Activated CD8-positive, alpha-beta T cell treated with anti-CD3 and anti-CD28 coated beads for 36 hours (primary cell): ENCODE measurements around the gene KLHL17. TPM values are rescaled to one million over a fixed set of nuclear protein-coding genes. Genes with fewer than 3 reads are reported as not detected.
"Not testable (repeated sequence)": the region's sequence is repeated elsewhere in the genome, so short reads cannot be mapped to it uniquely, and the experiment has no call there.

ENCODE experiments used
- ATAC-seq: fragments of 200-7000 bp; cut with Tn5 transposase; one replicate; pipeline ENCODE4 v1.10.0; 2021; ENCODE audit warnings: mild to moderate bottlenecking, moderate library complexity
- CTCF ChIA-PET: fragments of 350-600 bp; sonication (Branson Sonifier 250); formaldehyde crosslinking; loops from one replicate; lab custom pipeline; 2021; ENCODE audit warnings: antibody characterized with exemption; lab: Charles Lee
- POLR2A ChIA-PET: fragments of 350-600 bp; sonication (Branson Sonifier 250); formaldehyde crosslinking; loops from one replicate; lab custom pipeline; 2021; ENCODE audit warnings: antibody characterized with exemption; lab: Charles Lee
- DNase-seq: peaks from one replicate; pipeline ENCODE4 v3.0.0-alpha.2; 2020
- H3K27ac Mint-ChIP-seq: one replicate; pipeline ENCODE4 v1.8.0; 2021; ENCODE audit warnings: mild to moderate bottlenecking, mixed read lengths
- H3K27me3 Mint-ChIP-seq: one replicate; pipeline ENCODE4 v1.8.0; 2021; ENCODE audit warnings: mixed read lengths
- H3K36me3 Mint-ChIP-seq: one replicate; pipeline ENCODE4 v1.8.0; 2021; ENCODE audit warnings: low read depth, mixed read lengths
- H3K4me1 Mint-ChIP-seq: one replicate; pipeline ENCODE4 v1.8.0; 2021; ENCODE audit warnings: low read depth, mixed read lengths
- H3K4me3 Mint-ChIP-seq: one replicate; pipeline ENCODE4 v1.8.0; 2021; ENCODE audit warnings: mild to moderate bottlenecking, moderate library complexity, mixed read lengths
- H3K9me3 Mint-ChIP-seq: one replicate; pipeline ENCODE4 v1.8.0; 2021; ENCODE audit warnings: mixed read lengths
- CTCF ChIP-seq: fragments of 200-600 bp; IDR thresholded peaks from one replicate; pipeline ENCODE4 v1.8.0; 2022; ENCODE audit warnings: antibody characterized with exemption, mild to moderate bottlenecking
- intact Hi-C: fragments of 100-400 bp; cut with micrococcal nuclease; formaldehyde crosslinking; loops from one replicate; pipeline ENCODE4 v1.10.0; 2022
- total RNA-seq, 2 experiments: library from RNA; stranded (reverse); gene quantifications; one replicate each; pipeline ENCODE4 v1.2.3, GENCODE V29; 2021

KLHL17 gene
- total RNA-seq, 2 experiments from 2014 or later, result 27.8 to 31.2 TPM

DNA sequence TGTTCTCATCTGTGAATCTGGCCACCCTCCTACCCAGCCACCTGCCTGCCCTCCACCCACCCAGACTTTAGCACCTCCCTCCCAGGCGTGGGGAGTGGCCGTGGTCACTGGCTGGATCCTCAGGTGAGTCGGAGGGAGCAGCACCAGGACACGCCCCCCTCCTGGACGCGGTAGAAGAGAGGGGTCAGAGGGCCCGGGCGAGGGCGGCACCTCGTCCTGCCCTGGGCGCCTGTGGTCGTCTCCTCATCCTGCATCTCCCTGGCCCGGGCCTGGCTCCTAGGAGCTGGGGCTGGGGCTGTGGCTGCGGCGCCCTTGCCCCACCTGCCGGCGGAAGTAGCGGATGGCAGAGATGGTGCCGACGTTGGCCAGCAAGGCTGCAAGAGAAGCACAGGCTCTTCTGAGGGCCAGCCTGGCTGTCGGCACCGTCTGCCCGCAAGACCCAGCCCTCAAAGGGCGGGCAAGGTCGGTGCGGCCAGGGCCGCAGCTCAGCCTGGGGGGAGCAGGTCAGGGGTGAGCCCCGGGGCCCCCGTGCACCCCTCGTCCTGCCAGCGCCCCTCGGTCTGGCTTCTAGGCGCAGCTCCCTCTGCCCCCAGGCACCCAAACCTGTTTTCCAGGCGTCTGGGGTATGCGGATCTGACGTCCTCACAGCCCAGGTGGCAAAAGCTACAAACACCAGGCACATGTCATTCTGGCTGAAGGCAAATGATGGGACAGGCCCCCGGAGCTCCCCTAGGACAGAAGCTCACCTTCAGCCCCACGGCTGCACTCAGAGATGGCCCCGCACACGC is 15.7 kb downstream of the KLHL17 start:
- peak; percentile 73 for DNase-seq
- CTCF ChIA-PET, result interaction anchor here (0.8 to 1.2 kb wide), 7 partner anchors 9 to 107 kb away, joined by 3 to 4 read pairs (median 3); no protein-coding TSS in a partner anchor

DNA sequence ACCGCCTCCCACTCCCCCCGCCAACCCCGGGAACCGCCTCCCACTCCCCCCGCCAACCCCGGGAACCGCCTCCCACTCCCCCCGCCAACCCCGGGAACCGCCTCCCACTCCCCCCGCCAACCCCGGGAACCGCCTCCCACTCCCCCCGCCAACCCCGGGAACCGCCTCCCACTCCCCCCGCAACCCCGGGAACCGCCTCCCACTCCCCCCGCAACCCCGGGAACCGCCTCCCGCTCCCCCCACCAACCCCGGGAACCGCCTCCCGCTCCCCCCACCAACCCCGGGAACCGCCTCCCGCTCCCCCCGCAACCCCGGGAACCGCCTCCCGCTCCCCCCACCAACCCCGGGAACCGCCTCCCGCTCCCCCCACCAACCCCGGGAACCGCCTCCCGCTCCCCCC is 16.4 kb downstream of the KLHL17 start:
- not testable (repeated sequence) for H3K36me3 Mint-ChIP-seq, H3K27ac Mint-ChIP-seq

More for the DNA sequence above, 15.7 kb downstream of the KLHL17 start:
- no peak overlapping the region for H3K4me3 Mint-ChIP-seq
- peak; percentile 75 for TF ChIP-seq CTCF
- H3K27ac Mint-ChIP-seq, result no peak overlapping the region
- POLR2A ChIA-PET, result interaction anchor here (0.7 to 1.1 kb wide), 3 partner anchors 10 to 139 kb away, joined by 3 read pairs; partner anchors contain the start of gene PLEKHN1
- no peaks in the 10 kb centered on the region for H3K9me3 Mint-ChIP-seq
- peak; percentile 86 for ATAC-seq
- intact Hi-C loops, result no loop called here
- no peaks in the 10 kb centered on the region for H3K36me3 Mint-ChIP-seq
- peaks cover 15% of the 10 kb centered on the region for H3K27me3 Mint-ChIP-seq
- H3K4me1 Mint-ChIP-seq, result peaks cover 4% of the 10 kb centered on the region

GRCh38 chr1:978069-978834 is 17.9 kb downstream of the KLHL17 start:
- Mint-ChIP-seq H3K4me1 (peaks cover 4% of the 10 kb centered on the region), H3K27me3 (peaks cover 18% of the 10 kb centered on the region), H3K27ac (no peak overlapping the region), H3K4me3 (no peak overlapping the region), H3K36me3 (no peaks in the 10 kb centered on the region), H3K9me3 (no peaks in the 10 kb centered on the region)
- ATAC-seq (no peak), DNase-seq (no peak)
- intact Hi-C loops, result no loop called here
- ChIA-PET CTCF (no interaction called here), POLR2A (no interaction called here)
- TF ChIP-seq CTCF, result no peak

More for the DNA sequence above, 16.4 kb downstream of the KLHL17 start:
- DNase-seq, H3K4me3 Mint-ChIP-seq, H3K9me3 Mint-ChIP-seq, H3K4me1 Mint-ChIP-seq, intact Hi-C loops, ATAC-seq: not testable (repeated sequence)
- CTCF ChIA-PET, result interaction anchor here (0.8 to 1.2 kb wide), 7 partner anchors 9 to 107 kb away, joined by 3 to 4 read pairs (median 3); no protein-coding TSS in a partner anchor
- H3K27me3 Mint-ChIP-seq, result peaks cover 13% of the 10 kb centered on the region
- POLR2A ChIA-PET, result interaction anchor here (0.9 kb wide), 1 partner anchor 17 kb away, joined by 3 read pairs; no protein-coding TSS in a partner anchor

DNA sequence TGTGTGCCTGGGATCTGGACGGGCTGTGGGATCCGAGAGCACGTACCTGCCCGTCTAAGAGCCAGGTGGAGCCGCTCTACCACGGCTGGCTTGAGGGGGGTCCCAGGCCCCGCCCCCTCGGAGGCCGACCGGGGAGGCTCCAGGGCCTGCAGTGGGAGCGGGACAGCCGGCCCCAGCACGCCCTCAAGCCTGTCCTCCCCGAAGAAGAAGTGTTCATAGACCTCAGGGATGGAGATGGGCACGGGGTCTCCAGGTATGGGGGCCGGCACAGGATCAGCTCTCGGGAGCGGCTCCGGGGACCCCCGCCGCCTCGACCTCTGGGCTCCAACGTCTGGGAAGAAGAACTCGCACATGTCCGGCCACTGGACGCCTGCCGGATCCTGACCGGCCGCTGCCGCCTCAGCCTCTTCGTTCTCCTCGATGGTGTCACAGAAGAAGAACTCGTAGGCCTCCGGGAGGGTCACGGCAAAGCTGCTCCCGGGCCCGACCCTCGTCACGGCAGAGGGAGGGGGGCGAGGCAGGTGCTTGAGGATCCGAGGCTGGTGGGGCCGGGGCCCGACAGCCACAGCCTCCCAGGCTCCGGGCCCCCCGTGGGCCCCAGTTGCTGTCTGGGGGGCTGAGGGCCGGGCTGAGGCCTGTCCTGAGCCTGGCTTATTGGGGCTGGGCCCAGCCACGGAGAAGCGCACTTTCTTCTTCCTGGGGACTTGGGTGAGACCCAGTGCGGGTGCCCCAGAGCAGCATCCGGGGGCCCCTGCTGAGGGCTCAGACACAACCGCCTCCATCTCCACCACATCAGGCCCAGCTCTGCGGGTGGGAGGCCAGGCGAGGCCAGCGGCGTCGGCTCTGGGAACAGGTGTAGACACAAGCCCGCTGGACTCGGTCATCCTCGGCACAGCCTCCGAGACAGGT is 18.7 kb downstream of the KLHL17 start:
- no peaks in the 10 kb centered on the region for H3K9me3 Mint-ChIP-seq
- H3K4me3 Mint-ChIP-seq, result no peak overlapping the region
- intact Hi-C loops, result no loop called here
- no peak overlapping the region for H3K27ac Mint-ChIP-seq
- ChIA-PET POLR2A (no interaction called here), CTCF (no interaction called here)
- DNase-seq (no peak), ATAC-seq (no peak)
- peaks cover 21% of the 10 kb centered on the region for H3K27me3 Mint-ChIP-seq
- no peak for TF ChIP-seq CTCF
- H3K36me3 Mint-ChIP-seq, result no peaks in the 10 kb centered on the region
- peaks cover 4% of the 10 kb centered on the region for H3K4me1 Mint-ChIP-seq

DNA sequence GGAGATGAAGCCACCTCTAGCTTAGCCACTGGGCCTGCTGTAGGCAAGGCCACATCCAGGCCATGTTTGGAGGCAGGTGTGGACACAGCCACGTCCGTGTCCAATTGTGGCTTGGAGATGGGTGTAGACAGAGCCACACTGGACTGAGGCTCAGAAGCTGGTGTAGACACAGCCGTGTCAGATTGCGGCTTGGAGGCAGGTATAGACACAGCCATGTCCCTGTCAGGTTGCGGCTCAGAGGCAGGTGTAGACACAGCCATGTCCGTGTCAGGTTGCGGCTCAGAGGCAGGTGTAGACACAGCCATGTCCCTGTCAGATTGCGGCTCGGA is 19.3 kb downstream of the KLHL17 start:
- Mint-ChIP-seq H3K27me3 (peaks cover 20% of the 10 kb centered on the region), H3K4me3 (no peak overlapping the region), H3K4me1 (peaks cover 4% of the 10 kb centered on the region), H3K27ac (no peak overlapping the region), H3K9me3 (no peaks in the 10 kb centered on the region), H3K36me3 (no peaks in the 10 kb centered on the region)
- DNase-seq, result no peak
- intact Hi-C loops, result no loop called here
- TF ChIP-seq CTCF, result no peak
- ATAC-seq, result no peak
- ChIA-PET POLR2A (interaction anchor here (1.5 kb wide), 1 partner anchor 13 kb away, joined by 4 read pairs; no protein-coding TSS in a partner anchor), CTCF (no interaction called here)
